ENCODE data around the gene ATP2A1.

GRCh38 chr16:28927815-28928214 is 49.5 kb downstream of the ATP2A1 start:
- TF ChIP-seq, protein P1, sequence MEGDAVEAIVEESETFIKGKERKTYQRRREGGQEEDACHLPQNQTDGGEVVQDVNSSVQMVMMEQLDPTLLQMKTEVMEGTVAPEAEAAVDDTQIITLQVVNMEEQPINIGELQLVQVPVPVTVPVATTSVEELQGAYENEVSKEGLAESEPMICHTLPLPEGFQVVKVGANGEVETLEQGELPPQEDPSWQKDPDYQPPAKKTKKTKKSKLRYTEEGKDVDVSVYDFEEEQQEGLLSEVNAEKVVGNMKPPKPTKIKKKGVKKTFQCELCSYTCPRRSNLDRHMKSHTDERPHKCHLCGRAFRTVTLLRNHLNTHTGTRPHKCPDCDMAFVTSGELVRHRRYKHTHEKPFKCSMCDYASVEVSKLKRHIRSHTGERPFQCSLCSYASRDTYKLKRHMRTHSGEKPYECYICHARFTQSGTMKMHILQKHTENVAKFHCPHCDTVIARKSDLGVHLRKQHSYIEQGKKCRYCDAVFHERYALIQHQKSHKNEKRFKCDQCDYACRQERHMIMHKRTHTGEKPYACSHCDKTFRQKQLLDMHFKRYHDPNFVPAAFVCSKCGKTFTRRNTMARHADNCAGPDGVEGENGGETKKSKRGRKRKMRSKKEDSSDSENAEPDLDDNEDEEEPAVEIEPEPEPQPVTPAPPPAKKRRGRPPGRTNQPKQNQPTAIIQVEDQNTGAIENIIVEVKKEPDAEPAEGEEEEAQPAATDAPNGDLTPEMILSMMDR (conservative IDR thresholded peaks at IDR 0.05; ENCODE audit: low read length): no peak
- TF ChIP-seq EZH2phosphoT487 (IDR thresholded peaks at IDR 0.05; ENCODE audit: borderline replicate concordance): no peak

All from Loucy (cell line).